HCT116 (cell line): ENCODE data around the gene UBE2G2.

Source experiments
- EZH2 ChIP-seq: fragments of 200-600 bp; sonication (generic); IDR thresholded peaks from 2 replicates; pipeline ENCODE4 v1.6.1; 2017; ENCODE audit warnings: antibody characterized with exemption, mixed run types
- FOSL1 ChIP-seq: IDR thresholded peaks from 2 replicates; pipeline ENCODE4 v1.6.1; 2012; ENCODE audit warnings: low read depth
- POLR2AphosphoS5 ChIP-seq: IDR thresholded peaks from 2 replicates; pipeline ENCODE4 v1.6.1; 2011; ENCODE audit warnings: mild to moderate bottlenecking, low read depth, low read length, moderate library complexity
- TF ChIP-seq, protein P1 (sequence below), 3 experiments: fragments of 200-600 bp in 1 of 3; sonication (generic) in 1 of 3; IDR thresholded peaks in 2 of 3; conservative IDR thresholded peaks in 1 of 3; 2 replicates each; pipeline ENCODE4 v1.5.1; 2012 to 2017; ENCODE audit warnings: low read depth in 2 of 3, low read length in 2 of 3, antibody characterized with exemption in 1 of 3, borderline replicate concordance in 1 of 3, control low read depth in 1 of 3, mild to moderate bottlenecking in 1 of 3, mixed read lengths in 1 of 3, mixed run types in 1 of 3, moderate library complexity in 1 of 3; ENCODE audit not compliant: insufficient read depth in 1 of 3

DNA sequence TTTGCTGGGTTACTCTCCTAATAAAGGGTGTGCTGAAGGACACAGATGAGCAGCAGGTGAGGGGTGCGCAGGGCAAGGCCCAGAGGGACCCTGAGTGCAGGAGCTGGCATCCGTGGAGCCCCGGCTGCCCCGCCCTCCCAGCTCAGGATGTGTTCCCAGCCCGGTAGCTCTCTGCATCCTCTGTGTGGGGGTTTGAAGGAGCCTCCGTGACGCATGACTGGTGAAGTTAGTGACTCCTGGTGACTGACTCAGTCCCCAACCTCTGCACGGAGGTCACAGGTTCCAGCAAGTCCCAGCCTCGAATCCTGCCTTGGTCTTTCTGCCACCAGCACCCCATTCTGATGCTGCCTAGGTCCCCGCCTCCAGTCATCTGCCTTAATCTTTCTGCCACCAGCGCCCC, 68.7 kb downstream of the UBE2G2 start:
- TF ChIP-seq, protein P1, sequence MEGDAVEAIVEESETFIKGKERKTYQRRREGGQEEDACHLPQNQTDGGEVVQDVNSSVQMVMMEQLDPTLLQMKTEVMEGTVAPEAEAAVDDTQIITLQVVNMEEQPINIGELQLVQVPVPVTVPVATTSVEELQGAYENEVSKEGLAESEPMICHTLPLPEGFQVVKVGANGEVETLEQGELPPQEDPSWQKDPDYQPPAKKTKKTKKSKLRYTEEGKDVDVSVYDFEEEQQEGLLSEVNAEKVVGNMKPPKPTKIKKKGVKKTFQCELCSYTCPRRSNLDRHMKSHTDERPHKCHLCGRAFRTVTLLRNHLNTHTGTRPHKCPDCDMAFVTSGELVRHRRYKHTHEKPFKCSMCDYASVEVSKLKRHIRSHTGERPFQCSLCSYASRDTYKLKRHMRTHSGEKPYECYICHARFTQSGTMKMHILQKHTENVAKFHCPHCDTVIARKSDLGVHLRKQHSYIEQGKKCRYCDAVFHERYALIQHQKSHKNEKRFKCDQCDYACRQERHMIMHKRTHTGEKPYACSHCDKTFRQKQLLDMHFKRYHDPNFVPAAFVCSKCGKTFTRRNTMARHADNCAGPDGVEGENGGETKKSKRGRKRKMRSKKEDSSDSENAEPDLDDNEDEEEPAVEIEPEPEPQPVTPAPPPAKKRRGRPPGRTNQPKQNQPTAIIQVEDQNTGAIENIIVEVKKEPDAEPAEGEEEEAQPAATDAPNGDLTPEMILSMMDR (IDR thresholded peaks at IDR 0.05 in 2 of 3, conservative IDR thresholded peaks at IDR 0.05 in 1 of 3; ENCODE audit: borderline replicate concordance in 1 of 3, insufficient read depth in 1 of 3, low read depth in 2 of 3, low read length in 2 of 3), result no peak
- no peak for TF ChIP-seq POLR2AphosphoS5
- TF ChIP-seq FOSL1, result no peak
- no peak for TF ChIP-seq EZH2
